HEK293 (cell line): ENCODE results near the gene TIMM50.

ENCODE experiments used
- CTCF ChIA-PET: fragments of 350-600 bp; formaldehyde crosslinking; extraction: SDS; loops from one replicate; lab custom pipeline; 2021; ENCODE audit warnings: antibody characterized with exemption; lab: Yijun Ruan, JAX
- POLR2A ChIA-PET: fragments of 300-600 bp; formaldehyde crosslinking; extraction: SDS; loops from one replicate; lab custom pipeline; 2020; ENCODE audit warnings: antibody characterized with exemption, inconsistent platforms; lab: Yijun Ruan, JAX
- H3K27ac ChIP-seq: fragments of 200-500 bp; sonication (Bioruptor generic); 2 replicates; pipeline ENCODE4 v1.5.1; 2014; ENCODE audit warnings: low read depth, low read length, control low read depth, inconsistent platforms; ENCODE audit errors: extremely low read depth
- H3K36me3 ChIP-seq, 2 experiments: fragments of 200-500 bp in 1 of 2; sonication (Bioruptor generic) in 1 of 2; 1 replicate in 1 of 2; 2 replicates in 1 of 2; pipeline ENCODE4 v1.5.1; 2014 to 2017; ENCODE audit warnings: inconsistent platforms in 2 of 2, low read length in 2 of 2; ENCODE audit not compliant: control insufficient read depth in 2 of 2, insufficient read depth in 1 of 2
- H3K4me1 ChIP-seq: fragments of 200-500 bp; sonication (Bioruptor generic); 2 replicates; pipeline ENCODE4 v1.5.1; 2014; ENCODE audit warnings: mild to moderate bottlenecking, low read length, inconsistent platforms; ENCODE audit not compliant: control insufficient read depth, insufficient read depth
- H3K4me3 ChIP-seq: 2 replicates; pipeline ENCODE4 v1.5.1; 2011; ENCODE audit warnings: low read depth, mild to moderate bottlenecking, control low read depth, low read length, moderate library complexity
- H3K9me3 ChIP-seq: fragments of 200-500 bp; sonication (Bioruptor generic); 2 replicates; pipeline ENCODE4 v1.5.1; 2014; ENCODE audit warnings: low read depth, low read length, inconsistent platforms; ENCODE audit not compliant: control insufficient read depth, insufficient read depth
- HOXC10 ChIP-seq: sonication (generic); formaldehyde crosslinking; IDR thresholded peaks from 2 replicates; pipeline ENCODE4 v1.8.1; 2023; ENCODE audit warnings: mild to moderate bottlenecking, missing genetic modification reagents
- HOXD13 ChIP-seq: sonication (generic); formaldehyde crosslinking; IDR thresholded peaks from 2 replicates; pipeline ENCODE4 v1.8.0; 2022; ENCODE audit warnings: missing genetic modification reagents, borderline replicate concordance
- KLF10 ChIP-seq: fragments of 450-650 bp; IDR thresholded peaks from 2 replicates; pipeline ENCODE4 v1.5.1; 2018; ENCODE audit warnings: missing biosample characterization, mild to moderate bottlenecking, missing genetic modification characterization
- KLF7 ChIP-seq: fragments of 450-650 bp; formaldehyde crosslinking; IDR thresholded peaks from 2 replicates; pipeline ENCODE4 v1.5.1; 2016; ENCODE audit warnings: missing biosample characterization, missing genetic modification characterization, borderline replicate concordance
- MYNN ChIP-seq: fragments of 450-650 bp; formaldehyde crosslinking; IDR thresholded peaks from 2 replicates; pipeline ENCODE4 v1.5.1; 2016; ENCODE audit warnings: missing biosample characterization, missing genetic modification characterization, borderline replicate concordance
- REPIN1 ChIP-seq: fragments of 450-650 bp; formaldehyde crosslinking; IDR thresholded peaks from 2 replicates; pipeline ENCODE4 v1.5.1; 2017; ENCODE audit warnings: missing biosample characterization, missing genetic modification characterization, low read depth
- SP7 ChIP-seq: fragments of 450-650 bp; formaldehyde crosslinking; IDR thresholded peaks from 2 replicates; pipeline ENCODE4 v1.5.1; 2016; ENCODE audit warnings: missing biosample characterization, missing genetic modification characterization
- ZBTB1 ChIP-seq: fragments of 450-650 bp; formaldehyde crosslinking; IDR thresholded peaks from 2 replicates; pipeline ENCODE4 v1.5.1; 2016; ENCODE audit warnings: missing biosample characterization, missing genetic modification characterization
- ZBTB17 ChIP-seq: fragments of 450-650 bp; formaldehyde crosslinking; IDR thresholded peaks from 2 replicates; pipeline ENCODE4 v1.5.1; 2016; ENCODE audit warnings: missing biosample characterization, missing genetic modification characterization
- ZBTB48 ChIP-seq: fragments of 450-650 bp; formaldehyde crosslinking; IDR thresholded peaks from 2 replicates; pipeline ENCODE4 v1.5.1; 2016; ENCODE audit warnings: missing biosample characterization, missing genetic modification characterization
- ZNF112 ChIP-seq: fragments of 450-650 bp; formaldehyde crosslinking; IDR thresholded peaks from 2 replicates; pipeline ENCODE4 v1.5.0; 2017; ENCODE audit warnings: missing biosample characterization, missing genetic modification characterization
- ZNF140 ChIP-seq: fragments of 450-650 bp; formaldehyde crosslinking; IDR thresholded peaks from 2 replicates; pipeline ENCODE4 v1.5.1; 2016; ENCODE audit warnings: missing biosample characterization, missing genetic modification characterization
- ZNF155 ChIP-seq: fragments of 450-650 bp; formaldehyde crosslinking; IDR thresholded peaks from 2 replicates; pipeline ENCODE4 v1.5.1; 2016; ENCODE audit warnings: missing biosample characterization, missing genetic modification characterization
- ZNF157 ChIP-seq: fragments of 450-650 bp; formaldehyde crosslinking; IDR thresholded peaks from 2 replicates; pipeline ENCODE4 v1.5.1; 2016; ENCODE audit warnings: missing biosample characterization, missing genetic modification characterization
- ZNF202 ChIP-seq: fragments of 450-650 bp; formaldehyde crosslinking; IDR thresholded peaks from 2 replicates; pipeline ENCODE4 v1.5.1; 2016; ENCODE audit warnings: missing biosample characterization, missing genetic modification characterization, borderline replicate concordance
- ZNF302 ChIP-seq: fragments of 450-650 bp; formaldehyde crosslinking; IDR thresholded peaks from 2 replicates; pipeline ENCODE4 v1.5.1; 2016; ENCODE audit warnings: missing biosample characterization, missing genetic modification characterization, low read depth
- ZNF548 ChIP-seq: fragments of 450-650 bp; formaldehyde crosslinking; IDR thresholded peaks from 2 replicates; pipeline ENCODE4 v1.5.1; 2016; ENCODE audit warnings: missing biosample characterization, missing genetic modification characterization
- ZNF600 ChIP-seq: fragments of 450-650 bp; formaldehyde crosslinking; IDR thresholded peaks from 2 replicates; pipeline ENCODE4 v1.5.1; 2016; ENCODE audit warnings: missing biosample characterization, missing genetic modification characterization
- ZNF768 ChIP-seq: fragments of 450-650 bp; formaldehyde crosslinking; IDR thresholded peaks from 2 replicates; pipeline ENCODE4 v1.5.1; 2018; ENCODE audit warnings: missing biosample characterization, mild to moderate bottlenecking, missing genetic modification characterization
- TF ChIP-seq, protein P1 (sequence below): fragments of 450-650 bp; formaldehyde crosslinking; IDR thresholded peaks from 2 replicates; pipeline ENCODE4 v1.5.1; 2016; ENCODE audit warnings: missing biosample characterization, missing genetic modification characterization
- TF ChIP-seq, protein P2 (sequence below): fragments of 450-650 bp; formaldehyde crosslinking; IDR thresholded peaks from 2 replicates; pipeline ENCODE4 v1.5.1; 2017; ENCODE audit warnings: missing biosample characterization, missing genetic modification characterization
- TF ChIP-seq, protein P3 (sequence below): fragments of 450-650 bp; formaldehyde crosslinking; IDR thresholded peaks from 2 replicates; pipeline ENCODE4 v1.5.1; 2016; ENCODE audit warnings: missing biosample characterization, missing genetic modification characterization
- TF ChIP-seq, protein P4 (sequence below): fragments of 450-650 bp; formaldehyde crosslinking; IDR thresholded peaks from 2 replicates; pipeline ENCODE4 v1.5.1; 2016; ENCODE audit warnings: missing biosample characterization, missing genetic modification characterization, borderline replicate concordance
- TF ChIP-seq, protein P5 (sequence below): fragments of 450-650 bp; formaldehyde crosslinking; IDR thresholded peaks from 2 replicates; pipeline ENCODE4 v1.5.1; 2016; ENCODE audit warnings: missing biosample characterization, missing genetic modification characterization
- TF ChIP-seq, protein P6 (sequence below): fragments of 450-650 bp; formaldehyde crosslinking; IDR thresholded peaks from 2 replicates; pipeline ENCODE4 v1.5.1; 2017; ENCODE audit warnings: missing biosample characterization, mild to moderate bottlenecking, missing genetic modification characterization, moderate library complexity

TIMM50 gene

DNA sequence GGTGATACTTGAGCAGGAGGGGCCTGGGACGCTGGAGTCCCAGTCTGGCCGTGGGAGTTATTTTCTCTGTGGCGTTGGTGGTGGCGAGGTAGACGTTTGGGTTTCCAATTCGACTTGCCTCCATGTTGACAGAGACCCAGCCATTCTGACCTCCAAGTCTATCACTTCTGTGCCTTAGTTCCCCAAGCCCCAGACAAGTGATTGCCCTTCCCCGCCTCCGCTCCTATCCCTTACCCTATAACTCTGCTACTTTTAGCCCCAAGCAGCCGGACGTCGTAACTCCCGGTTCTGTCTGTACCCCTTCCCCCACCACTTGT lies 549 bp downstream of the TIMM50 start (continued):
- no peak for TF ChIP-seq ZNF157
- no peak for TF ChIP-seq ZBTB1 (tag by site-specific recombination)
- TF ChIP-seq, protein P1, sequence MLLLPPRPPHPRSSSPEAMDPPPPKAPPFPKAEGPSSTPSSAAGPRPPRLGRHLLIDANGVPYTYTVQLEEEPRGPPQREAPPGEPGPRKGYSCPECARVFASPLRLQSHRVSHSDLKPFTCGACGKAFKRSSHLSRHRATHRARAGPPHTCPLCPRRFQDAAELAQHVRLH (tag by site-specific recombination) = no peak
- TF ChIP-seq ZNF112 (tag by site-specific recombination) = no peak
- TF ChIP-seq, protein P2, sequence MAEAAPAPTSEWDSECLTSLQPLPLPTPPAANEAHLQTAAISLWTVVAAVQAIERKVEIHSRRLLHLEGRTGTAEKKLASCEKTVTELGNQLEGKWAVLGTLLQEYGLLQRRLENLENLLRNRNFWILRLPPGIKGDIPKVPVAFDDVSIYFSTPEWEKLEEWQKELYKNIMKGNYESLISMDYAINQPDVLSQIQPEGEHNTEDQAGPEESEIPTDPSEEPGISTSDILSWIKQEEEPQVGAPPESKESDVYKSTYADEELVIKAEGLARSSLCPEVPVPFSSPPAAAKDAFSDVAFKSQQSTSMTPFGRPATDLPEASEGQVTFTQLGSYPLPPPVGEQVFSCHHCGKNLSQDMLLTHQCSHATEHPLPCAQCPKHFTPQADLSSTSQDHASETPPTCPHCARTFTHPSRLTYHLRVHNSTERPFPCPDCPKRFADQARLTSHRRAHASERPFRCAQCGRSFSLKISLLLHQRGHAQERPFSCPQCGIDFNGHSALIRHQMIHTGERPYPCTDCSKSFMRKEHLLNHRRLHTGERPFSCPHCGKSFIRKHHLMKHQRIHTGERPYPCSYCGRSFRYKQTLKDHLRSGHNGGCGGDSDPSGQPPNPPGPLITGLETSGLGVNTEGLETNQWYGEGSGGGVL (tag by site-specific recombination) = no peak
- peak; percentile 52 for TF ChIP-seq ZBTB48 (tag by site-specific recombination)
- TF ChIP-seq SP7 (tag by site-specific recombination) = no peak
- TF ChIP-seq REPIN1 (tag by site-specific recombination) = no peak
- no peak for TF ChIP-seq MYNN (tag by site-specific recombination)
- TF ChIP-seq ZNF600 = no peak; the same call in 1 of the 2 replicates
- TF ChIP-seq, protein P3, sequence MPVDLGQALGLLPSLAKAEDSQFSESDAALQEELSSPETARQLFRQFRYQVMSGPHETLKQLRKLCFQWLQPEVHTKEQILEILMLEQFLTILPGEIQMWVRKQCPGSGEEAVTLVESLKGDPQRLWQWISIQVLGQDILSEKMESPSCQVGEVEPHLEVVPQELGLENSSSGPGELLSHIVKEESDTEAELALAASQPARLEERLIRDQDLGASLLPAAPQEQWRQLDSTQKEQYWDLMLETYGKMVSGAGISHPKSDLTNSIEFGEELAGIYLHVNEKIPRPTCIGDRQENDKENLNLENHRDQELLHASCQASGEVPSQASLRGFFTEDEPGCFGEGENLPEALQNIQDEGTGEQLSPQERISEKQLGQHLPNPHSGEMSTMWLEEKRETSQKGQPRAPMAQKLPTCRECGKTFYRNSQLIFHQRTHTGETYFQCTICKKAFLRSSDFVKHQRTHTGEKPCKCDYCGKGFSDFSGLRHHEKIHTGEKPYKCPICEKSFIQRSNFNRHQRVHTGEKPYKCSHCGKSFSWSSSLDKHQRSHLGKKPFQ (tag by site-specific recombination) = no peak
- TF ChIP-seq HOXD13 (CRISPR knock-in tag) = no peak
- no peak for TF ChIP-seq ZNF155
- TF ChIP-seq, protein P4, sequence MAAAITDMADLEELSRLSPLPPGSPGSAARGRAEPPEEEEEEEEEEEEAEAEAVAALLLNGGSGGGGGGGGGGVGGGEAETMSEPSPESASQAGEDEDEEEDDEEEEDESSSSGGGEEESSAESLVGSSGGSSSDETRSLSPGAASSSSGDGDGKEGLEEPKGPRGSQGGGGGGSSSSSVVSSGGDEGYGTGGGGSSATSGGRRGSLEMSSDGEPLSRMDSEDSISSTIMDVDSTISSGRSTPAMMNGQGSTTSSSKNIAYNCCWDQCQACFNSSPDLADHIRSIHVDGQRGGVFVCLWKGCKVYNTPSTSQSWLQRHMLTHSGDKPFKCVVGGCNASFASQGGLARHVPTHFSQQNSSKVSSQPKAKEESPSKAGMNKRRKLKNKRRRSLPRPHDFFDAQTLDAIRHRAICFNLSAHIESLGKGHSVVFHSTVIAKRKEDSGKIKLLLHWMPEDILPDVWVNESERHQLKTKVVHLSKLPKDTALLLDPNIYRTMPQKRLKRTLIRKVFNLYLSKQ (tag by site-specific recombination) = no peak

DNA sequence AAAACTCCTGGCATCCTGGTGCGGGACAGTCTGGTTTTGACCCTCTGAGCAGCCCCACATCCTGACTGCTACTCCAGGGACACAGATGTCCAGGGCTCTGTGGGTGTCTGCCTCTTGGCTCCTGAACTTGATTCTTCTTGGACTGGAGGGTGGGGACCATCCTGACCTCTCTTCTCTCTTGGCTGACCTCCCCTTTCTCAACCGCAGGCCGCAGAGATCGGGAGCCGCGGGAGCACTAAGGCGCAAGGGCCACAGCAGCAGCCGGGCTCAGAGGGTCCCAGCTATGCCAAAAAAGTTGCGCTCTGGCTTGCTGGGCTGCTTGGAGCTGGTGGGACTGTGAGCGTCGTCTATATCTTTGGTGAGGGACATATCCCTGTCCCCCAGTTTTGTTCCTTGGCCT lies 1.0 kb downstream of the TIMM50 start:
- POLR2A ChIA-PET = interaction anchor here (0.9 to 1.6 kb wide), 7 partner anchors 17 to 51 kb away, joined by 3 to 7 read pairs (median 5); partner anchors contain the start of genes DLL3, EID2B and RPS16
- peaks cover 41 to 61% of the 10 kb centered on the region in 2 experiments for H3K36me3 ChIP-seq
- peak overlapping the region; percentile 88 for H3K27ac ChIP-seq
- TF ChIP-seq, protein P5, sequence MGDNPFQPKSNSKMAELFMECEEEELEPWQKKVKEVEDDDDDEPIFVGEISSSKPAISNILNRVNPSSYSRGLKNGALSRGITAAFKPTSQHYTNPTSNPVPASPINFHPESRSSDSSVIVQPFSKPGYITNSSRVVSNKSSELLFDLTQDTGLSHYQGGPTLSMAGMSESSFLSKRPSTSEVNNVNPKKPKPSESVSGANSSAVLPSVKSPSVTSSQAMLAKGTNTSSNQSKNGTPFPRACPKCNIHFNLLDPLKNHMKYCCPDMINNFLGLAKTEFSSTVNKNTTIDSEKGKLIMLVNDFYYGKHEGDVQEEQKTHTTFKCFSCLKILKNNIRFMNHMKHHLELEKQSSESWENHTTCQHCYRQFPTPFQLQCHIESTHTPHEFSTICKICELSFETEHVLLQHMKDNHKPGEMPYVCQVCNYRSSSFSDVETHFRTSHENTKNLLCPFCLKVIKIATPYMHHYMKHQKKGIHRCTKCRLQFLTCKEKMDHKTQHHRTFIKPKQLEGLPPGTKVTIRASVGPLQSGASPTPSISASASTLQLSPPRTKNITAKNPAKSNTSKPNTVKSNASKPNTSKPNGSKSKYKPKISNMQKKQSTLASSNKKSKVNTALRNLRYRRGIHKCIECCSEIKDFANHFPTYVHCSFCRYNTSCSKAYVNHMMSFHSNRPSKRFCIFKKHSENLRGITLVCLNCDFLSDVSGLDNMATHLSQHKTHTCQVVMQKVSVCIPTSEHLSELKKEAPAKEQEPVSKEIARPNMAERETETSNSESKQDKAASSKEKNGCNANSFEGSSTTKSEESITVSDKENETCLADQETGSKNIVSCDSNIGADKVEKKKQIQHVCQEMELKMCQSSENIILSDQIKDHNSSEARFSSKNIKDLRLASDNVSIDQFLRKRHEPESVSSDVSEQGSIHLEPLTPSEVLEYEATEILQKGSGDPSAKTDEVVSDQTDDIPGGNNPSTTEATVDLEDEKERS (tag by site-specific recombination) = no peak
- TF ChIP-seq ZNF302 (tag by site-specific recombination) = no peak
- no peak for TF ChIP-seq ZNF202
- no peak for TF ChIP-seq ZNF768 (tag by site-specific recombination)
- no peak for TF ChIP-seq ZNF112 (tag by site-specific recombination)
- TF ChIP-seq KLF7 (tag by site-specific recombination) = no peak
- TF ChIP-seq ZNF140 = no peak
- TF ChIP-seq HOXC10 (CRISPR knock-in tag) = no peak
- TF ChIP-seq, protein P6, sequence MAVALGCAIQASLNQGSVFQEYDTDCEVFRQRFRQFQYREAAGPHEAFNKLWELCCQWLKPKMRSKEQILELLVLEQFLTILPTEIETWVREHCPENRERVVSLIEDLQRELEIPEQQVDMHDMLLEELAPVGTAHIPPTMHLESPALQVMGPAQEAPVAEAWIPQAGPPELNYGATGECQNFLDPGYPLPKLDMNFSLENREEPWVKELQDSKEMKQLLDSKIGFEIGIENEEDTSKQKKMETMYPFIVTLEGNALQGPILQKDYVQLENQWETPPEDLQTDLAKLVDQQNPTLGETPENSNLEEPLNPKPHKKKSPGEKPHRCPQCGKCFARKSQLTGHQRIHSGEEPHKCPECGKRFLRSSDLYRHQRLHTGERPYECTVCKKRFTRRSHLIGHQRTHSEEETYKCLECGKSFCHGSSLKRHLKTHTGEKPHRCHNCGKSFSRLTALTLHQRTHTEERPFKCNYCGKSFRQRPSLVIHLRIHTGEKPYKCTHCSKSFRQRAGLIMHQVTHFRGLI (tag by site-specific recombination) = no peak
- TF ChIP-seq ZNF548 (tag by site-specific recombination) = no peak
- TF ChIP-seq ZBTB17 (tag by site-specific recombination) = no peak
- TF ChIP-seq KLF10 (tag by site-specific recombination) = no peak
- H3K4me1 ChIP-seq = peaks cover 15% of the 10 kb centered on the region
- no peaks in the 10 kb centered on the region for H3K9me3 ChIP-seq
- peak overlapping the region; percentile 65 for H3K4me3 ChIP-seq
- CTCF ChIA-PET = interaction anchor here (0.8 to 1.1 kb wide), 5 partner anchors 14 to 58 kb away, joined by 3 to 6 read pairs (median 3); partner anchors contain the start of genes EID2 and EID2B
